Stimulated activated naive CD8-positive, alpha-beta T cell treated with anti-CD3 and anti-CD28 coated beads, Interleukin-15, Interleukin-2, amounts not matched to agents 100 ng/mL and 50 ng/mL, for 24 hours (primary cell): Measurements from ENCODE around the gene SHC4.
A peak's percentile ranks its signal among the peaks of the same experiment; 100 is the strongest.

ENCODE experiments used
- H3K27ac Mint-ChIP-seq: one replicate; pipeline ENCODE4 v1.8.0; 2021; ENCODE audit warnings: mild to moderate bottlenecking, mixed read lengths
- H3K27me3 Mint-ChIP-seq: one replicate; pipeline ENCODE4 v1.8.0; 2021; ENCODE audit warnings: mixed read lengths
- H3K36me3 Mint-ChIP-seq: one replicate; pipeline ENCODE4 v1.8.0; 2021; ENCODE audit warnings: low read depth, mixed read lengths
- H3K4me1 Mint-ChIP-seq: one replicate; pipeline ENCODE4 v1.8.0; 2021; ENCODE audit warnings: low read depth, mixed read lengths
- H3K4me3 Mint-ChIP-seq: one replicate; pipeline ENCODE4 v1.8.0; 2021; ENCODE audit warnings: mild to moderate bottlenecking, mixed read lengths
- H3K9me3 Mint-ChIP-seq: one replicate; pipeline ENCODE4 v1.8.0; 2021; ENCODE audit warnings: mixed read lengths

SHC4 gene

DNA sequence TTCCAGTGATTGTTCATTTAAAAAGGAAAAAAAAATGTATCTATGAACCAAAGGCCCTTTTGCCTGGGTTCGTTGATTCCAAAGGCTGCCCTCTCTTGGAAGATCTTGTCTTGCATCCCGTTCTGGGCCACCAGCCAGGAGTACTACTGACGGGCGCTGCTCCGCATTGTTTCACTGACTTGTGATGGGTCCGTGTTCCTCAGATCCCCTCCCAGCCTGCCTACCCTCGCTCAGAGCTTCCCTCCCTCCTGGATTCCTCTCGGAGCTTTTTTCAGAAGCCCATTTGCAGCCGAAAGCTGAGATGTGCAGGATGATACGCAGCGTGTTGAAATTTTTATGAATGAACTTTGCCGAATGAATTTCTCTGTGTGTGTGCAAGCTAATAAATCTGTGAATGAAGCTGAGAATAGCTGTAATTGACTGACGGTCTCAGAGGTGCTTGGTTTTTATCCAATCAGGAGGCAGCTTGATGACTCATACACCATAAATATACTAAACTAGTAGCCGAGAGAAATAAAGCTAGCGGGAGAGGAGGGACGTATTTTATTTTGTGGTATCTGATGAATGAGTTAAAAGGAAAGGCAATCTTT lies at the start of gene SHC4:
TSS of gene SHC4 (minus strand) at position 396 of the 590 bp plus-strand sequence. CDS start 904 bp downstream, outside the sequence.
- Mint-ChIP-seq H3K4me1 (peaks cover 57% of the 10 kb centered on the region), H3K9me3 (peaks cover 3% of the 10 kb centered on the region), H3K4me3 (peak within 1 kb of the TSS; percentile 82), H3K27me3 (peaks cover 41% of the 10 kb centered on the region), H3K27ac (peak within 1 kb of the TSS; percentile 87), H3K36me3 (no peaks in the 10 kb centered on the region)

GRCh38 chr15:48999314-48999713 lies 35.6 kb upstream of the SHC4 start:
- H3K36me3 Mint-ChIP-seq = peaks cover 74% of the 10 kb centered on the region

DNA sequence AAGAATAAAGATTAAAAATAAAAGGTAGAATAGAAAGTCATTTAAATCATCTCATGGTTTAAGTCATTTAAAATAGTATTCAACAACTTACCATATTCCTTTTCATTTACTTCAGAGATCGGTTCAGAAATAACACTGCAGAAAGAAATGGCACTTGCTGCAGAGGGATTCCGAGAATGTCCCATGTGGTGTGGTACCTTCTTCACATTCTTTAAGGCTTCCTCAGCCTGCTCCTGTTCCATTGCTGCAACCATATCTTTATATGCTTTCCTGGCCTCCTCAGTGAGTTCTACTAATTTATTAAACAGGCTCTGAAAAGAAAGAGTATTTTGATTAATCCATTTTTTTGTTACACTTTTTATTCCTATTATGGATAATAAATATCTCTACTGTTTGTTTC lies 32.6 kb upstream of the SHC4 start:
- no peaks in the 10 kb centered on the region for H3K4me1 Mint-ChIP-seq
- no peak overlapping the region for H3K27ac Mint-ChIP-seq
- no peaks in the 10 kb centered on the region for H3K9me3 Mint-ChIP-seq
- H3K36me3 Mint-ChIP-seq = peaks cover 68% of the 10 kb centered on the region
- H3K4me3 Mint-ChIP-seq = no peak overlapping the region
- no peaks in the 10 kb centered on the region for H3K27me3 Mint-ChIP-seq

More at GRCh38 chr15:48999314-48999713, 35.6 kb upstream of the SHC4 start:
- Mint-ChIP-seq H3K27me3 (no peaks in the 10 kb centered on the region), H3K4me3 (no peak overlapping the region), H3K27ac (no peak overlapping the region), H3K4me1 (no peaks in the 10 kb centered on the region), H3K9me3 (peaks cover 15% of the 10 kb centered on the region)

- no peak overlapping the region for H3K27ac Mint-ChIP-seq
- no peaks in the 10 kb centered on the region for H3K27me3 Mint-ChIP-seq
- H3K4me3 Mint-ChIP-seq = no peak overlapping the region
- H3K36me3 Mint-ChIP-seq = peaks cover 54% of the 10 kb centered on the region
- no peaks in the 10 kb centered on the region for H3K9me3 Mint-ChIP-seq
- H3K4me1 Mint-ChIP-seq = no peaks in the 10 kb centered on the region
These were observed 29.7 kb upstream of the SHC4 start for GRCh38 chr15:48993380-48993779.

DNA sequence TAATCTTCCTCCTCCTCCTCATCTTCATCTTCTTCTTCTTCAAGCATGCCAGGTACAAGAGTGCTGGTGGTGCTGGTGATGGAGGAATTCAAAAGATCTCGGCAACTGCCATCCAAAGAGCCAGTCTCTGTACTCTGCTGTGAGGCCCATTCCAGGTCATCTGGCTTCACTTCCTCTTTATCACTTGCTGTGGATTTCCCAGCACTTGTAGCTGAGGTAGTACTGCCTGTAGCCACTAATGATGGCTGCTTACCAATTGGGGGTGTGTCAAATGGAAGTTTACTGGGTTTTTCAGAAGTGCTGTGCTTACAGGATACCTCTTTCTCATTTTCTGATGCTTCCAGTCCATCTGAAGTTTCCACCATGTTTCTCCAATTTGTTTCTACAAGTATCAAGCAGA lies 28.8 kb upstream of the SHC4 start:
- no peak overlapping the region for H3K4me3 Mint-ChIP-seq
- H3K27me3 Mint-ChIP-seq = no peaks in the 10 kb centered on the region
- no peaks in the 10 kb centered on the region for H3K9me3 Mint-ChIP-seq
- H3K27ac Mint-ChIP-seq = no peak overlapping the region
- H3K36me3 Mint-ChIP-seq = peaks cover 52% of the 10 kb centered on the region
- H3K4me1 Mint-ChIP-seq = no peaks in the 10 kb centered on the region

- Mint-ChIP-seq H3K4me3 (no peak overlapping the region), H3K9me3 (no peaks in the 10 kb centered on the region), H3K27me3 (no peaks in the 10 kb centered on the region), H3K27ac (no peak overlapping the region), H3K4me1 (no peaks in the 10 kb centered on the region), H3K36me3 (peaks cover 48% of the 10 kb centered on the region)
These were observed 28.4 kb upstream of the SHC4 start for GRCh38 chr15:48992096-48992495.

DNA sequence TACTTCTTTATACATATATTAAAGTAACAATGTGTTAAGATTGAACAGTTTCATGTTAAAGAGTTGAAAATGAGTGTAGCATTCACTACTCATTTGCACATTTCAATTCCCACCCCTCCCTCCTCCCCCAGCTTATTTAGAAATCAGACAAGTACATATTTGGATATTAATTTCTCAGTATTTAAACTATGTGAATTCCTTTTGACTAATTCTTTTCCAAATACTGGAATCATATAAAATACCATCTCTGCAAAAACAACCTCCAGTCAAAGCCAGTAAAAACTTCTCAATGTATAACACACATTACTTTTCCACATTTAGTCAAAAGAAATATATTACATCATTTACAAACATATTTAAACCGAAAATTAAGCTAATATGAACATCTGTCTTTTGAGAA lies 25.5 kb upstream of the SHC4 start:
- Mint-ChIP-seq H3K27ac (no peak overlapping the region), H3K9me3 (peaks cover 4% of the 10 kb centered on the region), H3K36me3 (peaks cover 27% of the 10 kb centered on the region), H3K27me3 (no peaks in the 10 kb centered on the region), H3K4me3 (no peak overlapping the region), H3K4me1 (no peaks in the 10 kb centered on the region)

- Mint-ChIP-seq H3K27ac (no peak overlapping the region), H3K27me3 (peaks cover 4% of the 10 kb centered on the region), H3K36me3 (peaks cover 16% of the 10 kb centered on the region), H3K4me1 (no peaks in the 10 kb centered on the region), H3K4me3 (no peak overlapping the region), H3K9me3 (peaks cover 4% of the 10 kb centered on the region)
These were observed 23.4 kb upstream of the SHC4 start for GRCh38 chr15:48987142-48987541.

- H3K36me3 Mint-ChIP-seq = peaks cover 8% of the 10 kb centered on the region
- no peak overlapping the region for H3K27ac Mint-ChIP-seq
- peaks cover 4% of the 10 kb centered on the region for H3K9me3 Mint-ChIP-seq
- H3K4me3 Mint-ChIP-seq = no peak overlapping the region
- no peaks in the 10 kb centered on the region for H3K4me1 Mint-ChIP-seq
- H3K27me3 Mint-ChIP-seq = peaks cover 10% of the 10 kb centered on the region
These were observed 22.5 kb upstream of the SHC4 start for GRCh38 chr15:48986240-48986639.

- Mint-ChIP-seq H3K9me3 (peaks cover 4% of the 10 kb centered on the region), H3K27ac (no peak overlapping the region), H3K4me1 (no peaks in the 10 kb centered on the region), H3K27me3 (peaks cover 10% of the 10 kb centered on the region), H3K36me3 (peaks cover 4% of the 10 kb centered on the region), H3K4me3 (no peak overlapping the region)
These were observed 21.8 kb upstream of the SHC4 start for GRCh38 chr15:48985516-48985915.

- Mint-ChIP-seq H3K9me3 (peaks cover 4% of the 10 kb centered on the region), H3K4me3 (no peak overlapping the region), H3K36me3 (no peaks in the 10 kb centered on the region), H3K27ac (no peak overlapping the region), H3K4me1 (no peaks in the 10 kb centered on the region), H3K27me3 (peaks cover 12% of the 10 kb centered on the region)
These were observed 21.2 kb upstream of the SHC4 start for GRCh38 chr15:48984811-48985352.

DNA sequence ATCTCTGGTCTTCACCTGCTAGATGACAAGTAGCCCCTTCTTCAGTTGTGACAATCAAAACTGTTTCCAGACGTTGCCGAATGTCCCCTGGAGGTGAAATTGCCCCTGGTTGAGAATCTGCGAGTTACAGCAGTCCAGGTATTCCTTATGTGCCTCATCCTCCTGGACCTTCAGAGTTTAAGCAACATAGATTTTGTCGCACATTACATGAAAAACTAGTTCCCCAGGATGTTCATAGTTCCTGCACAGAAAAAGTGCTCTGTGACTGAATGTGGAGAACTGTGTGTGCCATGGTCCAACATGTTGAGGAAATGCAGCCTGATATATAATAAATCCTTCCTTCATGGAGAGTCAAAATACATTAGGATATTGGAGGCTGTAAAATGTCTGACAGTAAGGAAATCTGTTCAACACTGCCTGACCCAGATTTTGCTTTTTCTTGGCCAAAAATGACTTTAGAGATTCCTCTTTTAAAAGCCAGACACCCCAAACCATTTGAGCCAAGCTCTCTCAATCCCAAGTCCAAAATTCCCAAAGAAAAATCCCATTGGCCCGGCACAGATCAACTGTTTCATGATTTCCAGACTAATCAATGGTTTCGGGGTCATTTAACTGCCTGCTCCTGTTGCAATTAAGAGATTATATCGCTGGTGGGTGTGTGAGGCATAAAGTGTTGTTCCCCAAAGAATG lies 20.4 kb upstream of the SHC4 start:
- H3K9me3 Mint-ChIP-seq = peaks cover 4% of the 10 kb centered on the region
- H3K4me1 Mint-ChIP-seq = no peaks in the 10 kb centered on the region
- H3K27me3 Mint-ChIP-seq = peaks cover 17% of the 10 kb centered on the region
- no peaks in the 10 kb centered on the region for H3K36me3 Mint-ChIP-seq
- no peak overlapping the region for H3K4me3 Mint-ChIP-seq
- peak overlapping the region; percentile 38 for H3K27ac Mint-ChIP-seq

DNA sequence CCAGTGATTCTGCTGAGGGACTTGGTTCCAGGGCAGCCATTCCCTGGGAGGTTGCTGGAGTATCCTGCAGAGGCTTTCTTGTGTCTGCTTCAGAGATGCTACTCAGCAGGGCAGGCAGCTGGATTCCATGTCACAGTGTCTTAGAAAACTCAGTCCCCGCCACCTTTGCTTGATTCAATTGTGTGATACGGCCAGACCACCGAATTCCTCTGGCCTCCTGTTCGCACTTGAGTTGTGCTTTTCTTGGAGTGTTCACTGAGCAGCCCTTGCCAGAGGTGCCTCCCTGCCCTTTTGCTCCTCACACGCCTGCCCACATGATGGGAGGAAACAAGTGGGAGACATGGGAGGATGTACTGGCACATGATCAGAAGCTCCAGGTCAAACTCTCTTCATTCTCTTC lies 19.6 kb upstream of the SHC4 start:
- peaks cover 4% of the 10 kb centered on the region for H3K9me3 Mint-ChIP-seq
- no peak overlapping the region for H3K27ac Mint-ChIP-seq
- H3K4me3 Mint-ChIP-seq = no peak overlapping the region
- H3K36me3 Mint-ChIP-seq = no peaks in the 10 kb centered on the region
- H3K27me3 Mint-ChIP-seq = peaks cover 21% of the 10 kb centered on the region
- no peaks in the 10 kb centered on the region for H3K4me1 Mint-ChIP-seq

GRCh38 chr15:48981941-48982340 lies 18.2 kb upstream of the SHC4 start:
- H3K9me3 Mint-ChIP-seq = peaks cover 4% of the 10 kb centered on the region
- no peaks in the 10 kb centered on the region for H3K36me3 Mint-ChIP-seq
- no peaks in the 10 kb centered on the region for H3K4me1 Mint-ChIP-seq
- no peak overlapping the region for H3K4me3 Mint-ChIP-seq
- H3K27ac Mint-ChIP-seq = no peak overlapping the region
- H3K27me3 Mint-ChIP-seq = peaks cover 25% of the 10 kb centered on the region

DNA sequence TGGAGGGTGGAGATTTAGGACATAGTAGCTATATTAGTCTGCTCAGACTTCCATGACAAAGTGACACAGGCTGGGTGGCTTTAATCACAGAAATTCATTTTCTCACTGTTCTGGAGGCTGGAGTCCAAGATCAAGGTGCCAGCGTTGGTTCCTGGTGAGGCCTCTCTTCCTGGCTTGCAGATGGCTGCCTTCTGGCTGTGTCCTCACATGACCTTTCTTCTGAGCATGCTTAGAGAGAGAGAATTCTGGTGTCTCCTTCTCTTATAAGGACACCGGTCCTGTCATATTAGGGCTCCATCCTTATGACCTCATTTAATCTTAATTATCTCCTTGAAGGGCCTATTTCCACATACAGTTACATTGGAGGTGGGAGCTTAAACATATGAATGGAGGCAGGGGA lies 14.9 kb upstream of the SHC4 start:
- Mint-ChIP-seq H3K27me3 (peaks cover 30% of the 10 kb centered on the region), H3K9me3 (no peaks in the 10 kb centered on the region), H3K36me3 (no peaks in the 10 kb centered on the region), H3K27ac (no peak overlapping the region), H3K4me1 (peaks cover 10% of the 10 kb centered on the region), H3K4me3 (no peak overlapping the region)
